Measurements from ENCODE around the gene CCDC136. TPM values are rescaled to one million over a fixed set of nuclear protein-coding genes. Genes with fewer than 3 reads are reported as not detected.

The CCDC136 gene
- total RNA-seq, 1 experiment from 2014 or later: 31.1 TPM

GRCh38 chr7:128777156-128778123 is 14.3 kb upstream of the CCDC136 start:
- Mint-ChIP-seq H3K9me3 (peaks cover 13 to 14% of the 10 kb centered on the region in 2 experiments), H3K4me3 (no peak overlapping the region), H3K27ac (no peak overlapping the region), H3K4me1 (peaks cover 2 to 10% of the 10 kb centered on the region in 2 experiments; a peak in 3 of 4 replicates), H3K27me3 (ENCODE audit: low read depth) (peaks cover 12% of the 10 kb centered on the region), H3K36me3 (ENCODE audit: insufficient read depth in 1 of 3, low read depth in 3 of 3) (peaks cover 14 to 17% (median 16%) of the 10 kb centered on the region in 3 experiments)
- Histone ChIP-seq H4K20me1 (ENCODE audit: control insufficient read depth, insufficient read depth, insufficient read length) (no peaks in the 10 kb centered on the region), H3K4me1 (ENCODE audit: insufficient read depth, low read length) (0 out of 2 replicates have a peak, but pooled peaks cover 1% of the 10 kb centered on the region), H3K56ac (ENCODE audit: insufficient read length, low read depth, low read length) (no peak overlapping the region), H3K4ac (ENCODE audit: low read depth, low read length) (no peak overlapping the region), H3K79me2 (ENCODE audit: insufficient read depth, low read length) (no peaks in the 10 kb centered on the region), H3K27me3 (ENCODE audit: insufficient read depth, low read length) (no peaks in the 10 kb centered on the region), H3K18ac (ENCODE audit: insufficient read length, low read depth, low read length) (no peak overlapping the region), H2BK12ac (ENCODE audit: insufficient read length, low read depth, low read length) (no peak overlapping the region), H3K23me2 (ENCODE audit: insufficient read length, low read depth, low read length, poor library complexity, severe bottlenecking) (no peaks in the 10 kb centered on the region), H3K4me2 (ENCODE audit: insufficient read depth, insufficient read length, low read length) (no peak overlapping the region), H4K8ac (replicated peaks; ENCODE audit: insufficient read length, low read depth, low read length) (no peak overlapping the region), H2AFZ (ENCODE audit: low read length) (no peak overlapping the region), H2BK5ac (ENCODE audit: insufficient read length, low read length) (no peak overlapping the region), H3K9ac (ENCODE audit: extremely low read depth, insufficient read length, low read length) (no peak overlapping the region), H2BK15ac (ENCODE audit: low read depth, low read length) (no peak overlapping the region), H4K5ac (ENCODE audit: insufficient read length, low read depth, low read length) (no peak overlapping the region), H2BK20ac (ENCODE audit: low read depth, low read length, poor library complexity, severe bottlenecking) (no peak overlapping the region), H3K9me3 (ENCODE audit: control insufficient read depth, low read depth, low read length) (no peaks in the 10 kb centered on the region), H3K23ac (ENCODE audit: insufficient read length, low read depth, low read length) (no peak overlapping the region), H3K79me1 (ENCODE audit: insufficient read depth, low read depth, low read length, poor library complexity, severe bottlenecking) (no peaks in the 10 kb centered on the region), H3K27ac (ENCODE audit: insufficient read length, low read depth, low read length) (no peak overlapping the region), H3T11ph (ENCODE audit: low read length) (no peak overlapping the region), H2AK5ac (ENCODE audit: insufficient read length, low read length) (no peak overlapping the region), H2BK120ac (ENCODE audit: low read depth, low read length, poor library complexity, severe bottlenecking) (no peak overlapping the region), H4K91ac (ENCODE audit: insufficient read length, low read depth, low read length) (no peak overlapping the region), H3K14ac (ENCODE audit: insufficient read depth, low read length) (no peak overlapping the region)
- no peak for DNase-seq
- no CpG with 5 or more reads among the region's 5 CpGs for WGBS (ENCODE audit: extremely low coverage, insufficient read length, low lambda C conversion rate)
- no peak for TF ChIP-seq CTCF (conservative IDR thresholded peaks at IDR 0.05)
